Cortex of kidney (tissue), 1 donor: ENCODE results near the gene SPTBN1.

Source experiments
- DNase-seq: peaks from one replicate; lab custom pipeline; 2025; lab: John Stamatoyannopoulos, UW

Gene SPTBN1

GRCh38 chr2:54434229-54434628 is 21.9 kb upstream of the SPTBN1 start:
- no peak for DNase-seq

DNA sequence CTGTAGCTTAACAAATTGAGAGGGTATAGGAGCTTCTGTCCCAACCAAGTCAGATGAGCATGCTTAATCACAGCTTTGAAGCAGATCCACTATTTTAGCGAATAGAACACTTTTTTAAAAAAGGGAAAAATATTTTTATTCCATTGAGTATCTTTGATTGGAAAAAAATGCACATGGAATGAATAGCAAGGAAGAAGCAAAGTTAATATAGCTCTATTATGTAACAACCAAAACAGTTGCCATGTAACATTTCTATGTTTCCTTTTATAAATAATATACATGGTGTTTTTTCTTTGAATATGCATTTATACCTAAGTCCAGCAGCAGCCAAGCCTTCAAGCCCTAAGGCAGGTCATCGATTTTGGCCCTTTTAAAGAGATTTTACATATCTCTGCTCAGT is 21.4 kb upstream of the SPTBN1 start:
- DNase-seq, result no peak

DNA sequence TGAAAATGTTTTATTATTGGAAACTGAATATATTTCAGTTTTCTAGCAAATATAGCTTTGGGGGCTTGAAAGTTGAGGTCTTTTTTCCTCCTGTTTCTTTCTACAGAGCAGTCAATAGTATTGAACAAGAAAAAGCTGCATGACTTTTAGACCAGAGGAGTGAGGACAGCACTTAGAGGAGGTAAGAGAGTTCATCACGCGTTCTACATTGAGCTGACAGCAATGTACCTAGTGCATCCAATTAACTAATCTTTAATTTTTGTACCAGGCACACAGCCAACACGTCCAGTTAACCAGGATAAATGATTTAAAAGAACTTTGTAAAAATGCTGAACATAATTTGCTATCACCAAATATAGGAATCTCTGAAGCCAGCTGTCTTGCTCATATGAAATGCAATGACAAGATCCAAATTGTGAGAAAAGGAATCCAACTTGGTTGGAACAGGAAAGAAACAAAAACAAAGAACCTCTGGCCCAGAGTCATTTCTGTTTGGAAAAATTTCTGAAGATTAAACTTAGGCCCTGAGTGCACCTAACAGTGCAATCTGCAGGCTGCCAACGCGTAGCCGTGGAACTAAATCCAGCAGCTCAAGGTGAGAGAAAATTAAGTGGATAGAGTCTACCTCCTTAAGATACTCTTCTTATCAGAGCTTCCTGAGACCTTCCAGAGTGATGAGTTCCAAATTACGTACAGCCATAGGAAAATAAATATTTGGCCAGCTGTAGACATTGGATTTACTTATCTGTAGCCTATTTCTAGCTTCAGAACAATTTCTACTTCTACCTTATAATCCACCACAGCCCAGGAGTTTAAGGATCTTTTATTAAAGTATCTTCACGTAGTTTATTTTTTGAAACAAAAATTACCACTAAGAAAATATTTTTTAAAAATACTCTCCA is 20.6 kb upstream of the SPTBN1 start:
- no peak for DNase-seq

GRCh38 chr2:54437588-54437987 is 18.5 kb upstream of the SPTBN1 start:
- no peak for DNase-seq

GRCh38 chr2:54438271-54438670 is 17.9 kb upstream of the SPTBN1 start:
- no peak for DNase-seq

DNA sequence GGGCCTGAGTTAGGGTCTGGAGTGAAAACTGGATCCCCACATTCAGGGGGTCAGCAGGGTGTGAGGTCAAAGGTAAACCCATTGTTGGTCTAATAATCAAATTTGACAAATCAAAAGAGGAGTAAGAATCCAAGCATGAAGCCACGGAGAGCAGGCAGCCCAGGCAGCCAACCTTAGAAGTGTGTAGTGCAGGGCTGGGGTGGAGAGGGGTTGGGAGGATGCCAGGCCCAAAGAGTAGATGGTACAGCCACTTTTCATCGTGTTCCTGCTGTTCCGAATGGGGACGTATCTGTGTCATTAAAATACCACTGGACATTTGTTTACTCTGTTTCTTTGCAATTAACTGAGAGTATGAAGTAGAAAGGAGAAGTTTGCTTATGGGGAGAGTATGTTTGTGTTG is 16.5 kb upstream of the SPTBN1 start:
- no peak for DNase-seq

- no peak for DNase-seq
Measured at GRCh38 chr2:54440050-54440449, 16.1 kb upstream of the SPTBN1 start.

DNA sequence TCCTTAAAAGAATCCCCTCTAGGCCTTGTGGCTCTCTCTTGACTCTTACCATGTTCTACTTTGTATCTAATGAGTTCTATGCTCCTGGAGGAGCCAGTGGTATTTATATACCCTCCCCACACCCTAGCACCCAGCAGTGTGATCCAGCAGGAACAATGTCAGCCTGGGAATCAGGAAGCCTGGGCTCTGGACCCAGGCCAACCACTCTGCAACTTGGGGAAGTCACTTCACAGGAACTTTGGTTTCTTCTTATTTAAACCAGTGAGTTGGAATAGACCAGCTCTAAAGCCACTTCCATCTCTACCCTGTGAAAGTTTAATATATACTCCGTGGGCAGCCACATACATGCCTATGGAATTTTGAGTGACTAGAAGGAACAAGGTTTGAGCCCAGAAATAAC is 11.6 kb upstream of the SPTBN1 start:
- DNase-seq, result no peak

- no peak for DNase-seq
Measured at GRCh38 chr2:54446122-54446521, 10.0 kb upstream of the SPTBN1 start.

DNA sequence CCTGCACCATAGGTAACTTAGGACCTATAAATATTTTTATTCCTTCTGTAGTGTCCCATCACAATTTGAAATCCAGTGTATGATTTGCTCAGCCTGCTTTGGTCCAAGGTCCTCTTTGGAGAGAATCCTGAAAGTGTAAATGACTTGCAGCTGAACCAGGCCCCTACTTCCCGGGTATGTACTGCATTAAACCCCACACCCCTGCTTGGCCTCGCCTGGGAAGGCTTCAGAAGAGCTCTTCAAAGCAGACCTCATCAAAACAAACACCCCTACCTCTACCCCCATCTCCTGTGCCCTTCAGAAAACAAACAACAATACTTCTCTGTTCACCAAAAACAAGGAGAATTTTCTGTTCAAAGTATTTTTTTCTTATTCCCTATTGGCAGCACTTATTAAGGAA is 9.5 kb upstream of the SPTBN1 start:
- no peak for DNase-seq

- no peak for DNase-seq
Measured at GRCh38 chr2:54454548-54455130, 1.5 kb upstream of the SPTBN1 start.

DNA sequence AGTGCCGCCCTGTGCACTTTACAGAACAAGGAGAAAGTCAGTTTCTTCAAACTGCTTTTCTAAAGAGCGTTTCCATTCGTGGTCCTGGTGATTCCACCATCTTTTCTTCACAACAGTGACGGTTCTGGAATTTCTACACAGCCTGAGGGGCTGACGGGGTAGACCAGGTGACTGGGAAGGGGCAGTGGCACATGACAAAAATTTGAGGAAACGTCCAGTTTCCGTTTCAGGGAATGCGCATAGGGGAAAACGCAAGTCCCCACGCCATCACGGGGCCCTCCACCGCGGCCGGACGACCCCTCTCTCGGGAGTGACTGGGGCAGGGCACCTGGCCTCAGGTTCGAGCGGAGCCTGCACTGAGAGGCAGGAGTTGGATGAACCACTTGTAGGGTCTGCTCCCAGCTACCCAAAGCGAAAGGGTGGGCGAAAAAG is 980 bp upstream of the SPTBN1 start:
- DNase-seq, result no peak

GRCh38 chr2:54456362-54456611 is 160 bp downstream of the SPTBN1 start:
- no peak for DNase-seq

DNA sequence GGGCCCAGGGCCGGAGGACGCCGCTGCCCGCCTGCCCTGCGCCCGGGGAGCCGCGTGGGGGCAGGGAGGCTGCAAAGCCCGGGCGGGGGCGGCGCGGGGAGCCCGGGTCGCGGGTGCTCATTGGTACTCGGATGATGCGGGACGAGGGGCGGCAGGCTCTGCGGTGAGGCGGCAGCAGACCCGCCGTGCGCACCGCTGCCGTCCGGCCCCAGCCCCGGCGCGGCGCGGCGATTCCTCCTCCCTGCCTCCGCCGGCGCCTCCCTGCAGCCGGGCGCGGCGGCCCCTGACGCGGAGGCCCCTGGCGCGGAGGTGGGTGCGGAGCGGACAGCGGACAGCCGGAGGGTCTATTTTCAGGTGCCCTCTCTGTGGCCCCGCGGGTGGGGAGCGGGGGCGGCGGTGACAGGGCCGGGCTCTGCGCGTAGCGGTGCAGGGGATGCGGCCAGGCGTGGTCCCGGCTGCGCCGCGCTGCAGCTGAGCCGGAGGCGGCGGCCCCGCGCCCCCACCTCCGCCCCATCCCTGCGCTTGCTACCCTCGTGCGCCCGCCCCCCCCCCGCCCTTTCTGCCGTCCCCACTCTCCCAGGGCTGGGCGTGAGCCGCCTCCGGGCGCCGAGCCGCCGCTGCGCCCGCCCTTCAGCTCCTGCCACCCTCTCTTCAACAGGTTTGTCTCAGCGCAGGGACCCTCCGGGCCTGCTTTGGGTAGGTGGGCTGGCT is 640 bp downstream of the SPTBN1 start:
- DNase-seq, result no peak

DNA sequence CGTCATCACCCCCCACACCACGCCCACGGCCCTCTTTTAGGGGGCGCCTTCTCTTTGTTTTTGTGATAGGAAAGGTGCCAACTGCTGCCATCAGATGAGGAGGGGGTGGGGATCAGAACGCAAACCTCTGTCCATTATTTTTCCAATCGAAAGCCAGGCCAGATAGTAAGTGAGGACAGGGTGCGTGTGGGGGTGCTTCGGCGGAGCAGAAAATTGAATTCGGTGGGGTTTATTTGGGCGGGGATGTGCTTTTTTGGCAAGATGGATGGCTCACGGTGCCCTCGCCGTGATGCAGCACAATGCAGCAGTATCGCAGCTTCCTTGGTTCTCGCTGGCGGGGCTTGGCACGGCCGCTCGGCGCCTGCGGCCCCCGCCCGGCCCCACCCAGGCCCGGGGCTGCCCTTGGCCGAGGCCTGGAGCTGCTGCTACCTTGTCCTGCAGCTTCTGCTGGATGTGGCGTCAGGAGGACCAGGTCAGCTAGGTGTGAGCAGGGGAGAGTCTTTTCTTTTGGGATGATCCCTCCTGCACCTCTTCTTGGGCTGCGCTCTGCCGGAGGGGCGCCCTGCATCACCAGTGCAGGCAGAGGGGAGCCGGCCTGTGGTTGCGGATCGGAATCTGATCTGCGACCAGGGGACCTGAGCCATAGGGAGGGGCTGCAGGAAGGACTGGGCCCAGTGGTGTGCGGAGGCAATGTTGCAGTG is 1.3 kb downstream of the SPTBN1 start:
- DNase-seq, result no peak

GRCh38 chr2:54459037-54459441 is 2.9 kb downstream of the SPTBN1 start:
- no peak for DNase-seq

DNA sequence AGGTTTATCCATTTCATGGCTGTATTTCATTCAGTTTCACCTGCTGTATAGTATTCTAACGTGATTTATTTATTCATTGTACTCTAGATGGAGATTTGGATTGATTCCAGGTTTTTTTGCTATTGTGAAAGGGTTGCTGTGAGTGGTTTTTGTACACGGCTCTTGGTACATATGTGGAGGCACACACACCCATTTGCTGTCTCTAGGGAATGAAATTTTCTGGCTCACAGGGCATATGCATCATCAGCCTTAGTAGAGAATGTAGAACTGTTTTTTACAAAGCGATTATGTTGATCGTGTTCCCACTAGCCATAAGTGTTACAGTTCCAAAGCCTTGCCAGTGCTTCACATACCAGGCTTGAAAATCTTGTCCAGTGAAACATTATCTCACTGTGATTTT is 5.1 kb downstream of the SPTBN1 start:
- DNase-seq, result no peak

GRCh38 chr2:54464341-54464740 is 8.2 kb downstream of the SPTBN1 start:
- DNase-seq, result no peak

GRCh38 chr2:54465143-54465542 is 9.0 kb downstream of the SPTBN1 start:
- no peak for DNase-seq

DNA sequence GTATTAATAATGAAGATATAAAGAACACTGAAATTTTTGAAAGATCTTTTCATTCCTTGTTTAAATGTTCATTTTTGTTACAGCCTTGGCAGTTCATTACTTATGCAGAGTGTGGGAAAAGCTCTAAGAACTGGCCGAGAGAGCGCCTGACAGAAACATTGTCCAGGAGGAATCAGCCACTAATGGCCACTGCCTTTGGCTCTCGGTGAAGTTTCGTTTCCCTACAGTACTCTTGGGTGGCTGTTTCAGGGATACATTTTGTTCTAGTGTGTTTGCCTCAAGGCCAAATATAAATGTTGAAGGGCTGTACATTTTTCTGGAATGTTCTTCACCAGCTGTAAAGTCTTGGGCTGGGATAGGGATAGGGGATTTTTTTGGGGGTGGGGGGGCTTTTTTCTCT is 10.7 kb downstream of the SPTBN1 start:
- no peak for DNase-seq

- no peak for DNase-seq
Measured at GRCh38 chr2:54468673-54469072, 12.5 kb downstream of the SPTBN1 start.

GRCh38 chr2:54469484-54470053 is 13.4 kb downstream of the SPTBN1 start:
- no peak for DNase-seq
